ENCODE results near the gene PCDHB1. TPM values are rescaled to one million over a fixed set of nuclear protein-coding genes. Genes with fewer than 3 reads are reported as not detected.
A peak's percentile ranks its signal among the peaks of the same experiment; 100 is the strongest.
"Not testable (repeated sequence)": the region's sequence is repeated elsewhere in the genome, so short reads cannot be mapped to it uniquely, and the experiment has no call there.

The PCDHB1 gene
- total RNA-seq, 2 donors from 2014 or later, result not detected

DNA sequence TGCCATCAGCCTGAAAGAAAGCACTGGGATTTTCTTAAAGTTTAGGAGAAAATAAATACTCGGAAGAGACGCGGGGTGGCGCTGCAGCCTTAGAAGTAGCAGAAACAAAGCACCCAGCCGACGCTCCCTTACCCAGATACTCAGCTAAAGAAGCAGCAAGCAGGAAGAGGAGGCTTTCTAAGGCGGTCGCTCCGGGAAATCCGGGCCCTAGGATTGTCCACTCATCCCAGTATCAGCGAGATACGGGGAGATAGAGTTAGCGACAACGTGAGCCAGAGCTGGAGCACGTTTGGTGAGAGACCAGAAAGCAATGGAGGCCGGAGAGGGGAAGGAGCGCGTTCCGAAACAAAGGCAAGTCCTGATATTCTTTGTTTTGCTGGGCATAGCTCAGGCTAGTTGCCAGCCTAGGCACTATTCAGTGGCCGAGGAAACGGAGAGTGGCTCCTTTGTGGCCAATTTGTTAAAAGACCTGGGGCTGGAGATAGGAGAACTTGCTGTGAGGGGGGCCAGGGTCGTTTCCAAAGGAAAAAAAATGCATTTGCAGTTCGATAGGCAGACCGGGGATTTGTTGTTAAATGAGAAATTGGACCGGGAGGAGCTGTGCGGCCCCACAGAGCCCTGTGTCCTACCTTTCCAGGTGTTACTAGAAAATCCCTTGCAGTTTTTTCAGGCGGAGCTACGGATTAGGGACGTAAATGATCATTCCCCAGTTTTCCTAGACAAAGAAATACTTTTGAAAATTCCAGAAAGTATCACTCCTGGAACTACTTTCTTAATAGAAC is 43.5 kb downstream of the PCDHB1 start, which contains the start of gene PCDHB2:
Gene PCDHB2 (plus strand): TSS at position 135 of the 782 bp plus-strand sequence. CDS start 176 bp downstream, at position 311.
- WGBS, result 16% methylated on average over 29 of the region's 29 CpGs
- no peaks in the 10 kb centered on the region for H3K4me1 ChIP-seq (replicated peaks)
- H3K9me3 ChIP-seq, result peaks cover 5% of the 10 kb centered on the region
- H3K4me3 ChIP-seq, result peak within 1 kb of the TSS in 1 of 2 donors; percentile 32
- DNase-seq (ENCODE audit: low spot score), result peak; percentile 16
- peak within 1 kb of the TSS in 1 of 2 donors; percentile 60 for H3K27ac ChIP-seq
- TF ChIP-seq, protein P1, sequence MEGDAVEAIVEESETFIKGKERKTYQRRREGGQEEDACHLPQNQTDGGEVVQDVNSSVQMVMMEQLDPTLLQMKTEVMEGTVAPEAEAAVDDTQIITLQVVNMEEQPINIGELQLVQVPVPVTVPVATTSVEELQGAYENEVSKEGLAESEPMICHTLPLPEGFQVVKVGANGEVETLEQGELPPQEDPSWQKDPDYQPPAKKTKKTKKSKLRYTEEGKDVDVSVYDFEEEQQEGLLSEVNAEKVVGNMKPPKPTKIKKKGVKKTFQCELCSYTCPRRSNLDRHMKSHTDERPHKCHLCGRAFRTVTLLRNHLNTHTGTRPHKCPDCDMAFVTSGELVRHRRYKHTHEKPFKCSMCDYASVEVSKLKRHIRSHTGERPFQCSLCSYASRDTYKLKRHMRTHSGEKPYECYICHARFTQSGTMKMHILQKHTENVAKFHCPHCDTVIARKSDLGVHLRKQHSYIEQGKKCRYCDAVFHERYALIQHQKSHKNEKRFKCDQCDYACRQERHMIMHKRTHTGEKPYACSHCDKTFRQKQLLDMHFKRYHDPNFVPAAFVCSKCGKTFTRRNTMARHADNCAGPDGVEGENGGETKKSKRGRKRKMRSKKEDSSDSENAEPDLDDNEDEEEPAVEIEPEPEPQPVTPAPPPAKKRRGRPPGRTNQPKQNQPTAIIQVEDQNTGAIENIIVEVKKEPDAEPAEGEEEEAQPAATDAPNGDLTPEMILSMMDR (IDR thresholded peaks at IDR 0.05), result peak in 1 of 4 experiments; percentile 51
- no peak for TF ChIP-seq POLR2AphosphoS5 (IDR thresholded peaks at IDR 0.05)
- H3K36me3 ChIP-seq, result no peaks in the 10 kb centered on the region
- peaks cover 11% of the 10 kb centered on the region for H3K27me3 ChIP-seq (replicated peaks; ENCODE audit: insufficient read depth)
- intact Hi-C loops (cut with DNase I), result no loop called here

DNA sequence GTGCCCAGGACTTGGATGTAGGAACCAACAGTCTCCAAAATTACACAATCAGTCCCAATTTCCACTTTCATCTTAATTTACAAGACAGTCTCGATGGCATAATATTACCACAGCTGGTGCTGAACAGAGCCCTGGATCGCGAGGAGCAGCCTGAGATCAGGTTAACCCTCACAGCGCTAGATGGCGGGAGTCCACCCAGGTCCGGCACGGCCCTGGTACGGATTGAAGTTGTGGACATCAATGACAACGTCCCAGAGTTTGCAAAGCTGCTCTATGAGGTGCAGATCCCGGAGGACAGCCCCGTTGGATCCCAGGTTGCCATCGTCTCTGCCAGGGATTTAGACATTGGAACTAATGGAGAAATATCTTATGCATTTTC is 44.1 kb downstream of the PCDHB1 start:
- Histone ChIP-seq H3K9me3 (peaks cover 5% of the 10 kb centered on the region), H3K36me3 (no peaks in the 10 kb centered on the region), H3K4me1 (replicated peaks) (no peaks in the 10 kb centered on the region), H3K4me3 (peak overlapping the region in 1 of 2 donors; percentile 32), H3K27ac (no peak overlapping the region), H3K27me3 (replicated peaks; ENCODE audit: insufficient read depth) (peaks cover 11% of the 10 kb centered on the region)
- intact Hi-C loops (cut with DNase I), result no loop called here
- DNase-seq (ENCODE audit: low spot score), result no peak
- TF ChIP-seq, protein P1 (IDR thresholded peaks at IDR 0.05), result no peak
- TF ChIP-seq POLR2A (IDR thresholded peaks at IDR 0.05) (no peak), POLR2AphosphoS5 (IDR thresholded peaks at IDR 0.05) (no peak)
- 32% methylated on average over 12 of the region's 12 CpGs for WGBS

DNA sequence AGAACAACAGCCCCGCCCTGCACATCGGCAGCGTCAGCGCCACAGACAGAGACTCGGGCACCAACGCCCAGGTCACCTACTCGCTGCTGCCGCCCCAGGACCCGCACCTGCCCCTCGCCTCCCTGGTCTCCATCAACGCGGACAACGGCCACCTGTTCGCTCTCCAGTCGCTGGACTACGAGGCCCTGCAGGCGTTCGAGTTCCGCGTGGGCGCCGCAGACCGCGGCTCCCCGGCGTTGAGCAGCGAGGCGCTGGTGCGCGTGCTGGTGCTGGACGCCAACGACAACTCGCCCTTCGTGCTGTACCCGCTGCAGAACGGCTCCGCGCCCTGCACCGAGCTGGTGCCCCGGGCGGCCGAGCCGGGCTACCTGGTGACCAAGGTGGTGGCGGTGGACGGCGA is 45.0 kb downstream of the PCDHB1 start:
- H3K27ac ChIP-seq; DNase-seq (ENCODE audit: low spot score); H3K9me3 ChIP-seq; H3K36me3 ChIP-seq; intact Hi-C loops (cut with DNase I); H3K4me3 ChIP-seq; H3K4me1 ChIP-seq (replicated peaks): not testable (repeated sequence)
- WGBS, result 33% methylated on average over 30 of the region's 46 CpGs
- peaks cover 11% of the 10 kb centered on the region for H3K27me3 ChIP-seq (replicated peaks; ENCODE audit: insufficient read depth)

DNA sequence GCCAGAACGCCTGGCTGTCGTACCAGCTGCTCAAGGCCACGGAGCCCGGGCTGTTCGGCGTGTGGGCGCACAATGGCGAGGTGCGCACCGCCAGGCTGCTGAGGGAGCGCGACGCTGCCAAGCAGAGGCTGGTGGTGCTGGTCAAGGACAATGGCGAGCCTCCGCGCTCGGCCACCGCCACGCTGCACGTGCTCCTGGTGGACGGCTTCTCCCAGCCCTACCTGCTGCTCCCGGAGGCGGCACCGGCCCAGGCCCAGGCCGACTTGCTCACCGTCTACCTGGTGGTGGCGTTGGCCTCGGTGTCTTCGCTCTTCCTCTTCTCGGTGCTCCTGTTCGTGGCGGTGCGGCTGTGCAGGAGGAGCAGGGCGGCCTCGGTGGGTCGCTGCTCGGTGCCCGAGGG is 45.4 kb downstream of the PCDHB1 start:
- 37% methylated on average over 31 of the region's 38 CpGs for WGBS
- H3K4me1 ChIP-seq (replicated peaks); intact Hi-C loops (cut with DNase I); H3K9me3 ChIP-seq; DNase-seq (ENCODE audit: low spot score); H3K36me3 ChIP-seq; H3K27ac ChIP-seq; H3K4me3 ChIP-seq: not testable (repeated sequence)
- H3K27me3 ChIP-seq (replicated peaks; ENCODE audit: insufficient read depth), result peaks cover 11% of the 10 kb centered on the region

DNA sequence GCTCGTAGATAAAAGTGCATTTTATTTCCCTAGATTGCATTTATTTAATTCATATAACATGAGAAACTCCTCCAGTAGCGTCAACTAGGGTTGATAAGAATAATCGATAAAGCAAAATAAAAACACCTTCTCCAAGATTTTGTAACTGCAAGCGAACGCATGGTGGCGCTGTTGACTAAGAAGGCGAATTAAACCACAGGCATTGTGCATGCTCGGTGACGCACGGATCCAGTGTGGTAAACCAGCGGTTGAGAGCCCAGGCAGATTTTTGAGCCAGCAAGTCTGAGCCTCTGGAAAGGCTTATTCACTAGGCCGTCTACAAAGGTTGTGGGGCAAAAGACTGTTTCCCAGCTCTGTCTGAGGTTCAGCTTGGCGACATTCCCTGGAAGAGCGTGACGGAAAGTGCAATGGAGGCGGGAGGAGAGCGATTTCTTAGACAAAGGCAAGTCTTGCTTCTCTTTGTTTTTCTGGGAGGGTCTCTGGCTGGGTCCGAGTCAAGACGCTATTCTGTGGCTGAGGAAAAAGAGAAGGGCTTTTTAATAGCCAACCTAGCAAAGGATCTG is 49.1 kb downstream of the PCDHB1 start, which contains the start of gene PCDHB3:
Gene PCDHB3 (plus strand): TSS at position 231 of the 563 bp plus-strand sequence. CDS start 177 bp downstream, at position 408.
- DNase-seq (ENCODE audit: low spot score), result no peak
- H3K27ac ChIP-seq, result no peak within 1 kb of the TSS
- H3K4me3 ChIP-seq, result no peak within 1 kb of the TSS
- peaks cover 5% of the 10 kb centered on the region for H3K9me3 ChIP-seq
- no peaks in the 10 kb centered on the region for H3K36me3 ChIP-seq
- no peaks in the 10 kb centered on the region for H3K4me1 ChIP-seq (replicated peaks)
- 21% methylated on average over 19 of the region's 19 CpGs for whole genome bisulfite sequencing
- intact Hi-C loops (cut with DNase I), result no loop called here
- no peak for TF ChIP-seq POLR2A (IDR thresholded peaks at IDR 0.05)
- TF ChIP-seq, protein P1 (IDR thresholded peaks at IDR 0.05), result peak in 2 of 4 experiments; percentile 8 to 23
- peaks cover under 1% of the 10 kb centered on the region for H3K27me3 ChIP-seq (replicated peaks; ENCODE audit: insufficient read depth)

Data from prostate gland (tissue), 2 donors.